NCI-H524 treated with DMSO at 0.1 percent for 48 hours (cell line): ENCODE results near the gene ACAD10.

Source experiments
- DNase-seq: peaks from one replicate; lab custom pipeline; 2025; lab: John Stamatoyannopoulos, UW

Gene ACAD10

GRCh38 chr12:111776836-111777344 is 91.0 kb downstream of the ACAD10 start:
- DNase-seq = no peak

GRCh38 chr12:111777345-111778045 is 91.6 kb downstream of the ACAD10 start:
- DNase-seq = no peak

GRCh38 chr12:111780166-111780565 is 94.3 kb downstream of the ACAD10 start:
- DNase-seq = no peak

GRCh38 chr12:111780615-111781014 is 94.8 kb downstream of the ACAD10 start:
- no peak for DNase-seq

- DNase-seq = no peak
Observed at GRCh38 chr12:111781085-111781658, 95.3 kb downstream of the ACAD10 start.

- DNase-seq = no peak
Observed at GRCh38 chr12:111783046-111783445, 97.2 kb downstream of the ACAD10 start.

GRCh38 chr12:111784953-111785352 is 99.1 kb downstream of the ACAD10 start:
- DNase-seq = no peak

DNA sequence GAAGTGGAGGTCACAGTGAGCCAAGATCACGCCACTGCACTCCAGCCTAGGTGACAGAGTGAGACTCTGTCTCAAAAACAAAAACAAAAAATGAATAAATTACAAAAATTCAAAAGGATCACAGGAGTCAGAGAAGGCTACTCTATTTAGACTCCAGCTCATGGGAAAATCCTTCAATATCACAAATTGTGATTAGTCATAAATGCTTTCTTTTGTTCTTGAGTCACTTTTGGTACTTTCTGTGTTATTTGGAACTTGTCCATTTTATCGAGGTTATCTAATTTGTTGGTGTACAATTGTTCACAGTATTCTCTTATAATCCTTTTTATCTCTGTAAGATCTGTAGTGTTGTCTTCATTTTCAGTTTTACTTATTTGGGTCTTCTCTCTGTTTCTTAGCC is 99.8 kb downstream of the ACAD10 start:
- DNase-seq = no peak

GRCh38 chr12:111788178-111788654 is 102.4 kb downstream of the ACAD10 start:
- no peak for DNase-seq

DNA sequence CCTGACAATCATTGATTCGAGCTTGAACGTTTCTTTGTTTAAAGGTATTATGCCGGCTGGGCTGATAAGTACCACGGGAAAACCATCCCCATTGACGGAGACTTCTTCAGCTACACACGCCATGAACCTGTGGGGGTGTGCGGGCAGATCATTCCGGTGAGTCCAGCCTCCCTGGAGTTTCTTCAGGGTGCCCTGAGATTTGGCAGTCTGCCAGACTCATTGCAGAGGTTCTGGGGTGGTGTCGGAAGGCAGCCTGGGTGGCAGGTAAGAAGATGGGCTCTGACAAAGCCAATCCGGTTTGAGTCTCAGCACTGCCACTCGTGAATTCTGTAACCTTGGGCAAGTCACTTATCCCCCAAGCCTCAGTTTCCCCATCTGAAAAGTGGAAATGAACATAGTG is 103.9 kb downstream of the ACAD10 start:
- DNase-seq = no peak

DNA sequence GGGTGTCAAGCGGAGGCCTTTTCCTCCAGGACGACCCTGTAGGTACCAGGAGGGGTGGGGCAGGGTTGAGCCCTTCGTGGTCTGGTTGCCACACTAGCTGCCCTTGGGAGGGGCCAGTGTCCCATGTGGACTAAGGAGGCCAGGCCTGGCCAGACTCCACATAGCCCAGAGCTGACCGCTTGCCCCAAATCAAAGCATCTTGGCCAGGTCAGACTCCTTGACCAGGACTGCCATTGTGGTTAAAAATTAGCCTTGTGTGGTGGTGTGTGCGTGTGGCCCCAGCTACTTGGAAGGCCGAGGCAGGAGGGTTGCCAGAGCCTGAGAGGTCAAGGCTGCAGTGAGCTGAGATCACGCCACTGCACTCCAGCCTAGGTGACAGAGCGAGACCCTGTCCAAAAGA is 105.7 kb downstream of the ACAD10 start:
- DNase-seq = no peak

- DNase-seq = no peak
Observed at GRCh38 chr12:111792155-111792855, 106.5 kb downstream of the ACAD10 start.

DNA sequence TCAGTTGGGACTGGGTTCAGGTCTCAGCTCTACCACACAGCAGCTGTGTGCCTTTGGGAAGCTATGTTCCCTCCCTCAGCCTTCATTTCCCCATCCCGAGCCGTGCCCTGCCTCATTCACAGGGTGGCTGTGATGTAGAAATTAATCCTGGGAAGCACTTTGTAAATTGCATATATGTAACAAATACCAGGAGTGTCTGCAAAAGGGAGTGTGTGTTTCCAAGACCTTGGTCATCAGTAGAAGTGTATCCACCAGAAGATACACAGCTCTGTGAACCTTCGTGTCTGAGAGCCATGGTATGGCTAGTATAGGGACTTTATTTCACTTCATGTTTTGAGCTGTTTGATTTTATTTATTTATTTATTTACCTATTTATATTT is 107.0 kb downstream of the ACAD10 start:
- DNase-seq = no peak

DNA sequence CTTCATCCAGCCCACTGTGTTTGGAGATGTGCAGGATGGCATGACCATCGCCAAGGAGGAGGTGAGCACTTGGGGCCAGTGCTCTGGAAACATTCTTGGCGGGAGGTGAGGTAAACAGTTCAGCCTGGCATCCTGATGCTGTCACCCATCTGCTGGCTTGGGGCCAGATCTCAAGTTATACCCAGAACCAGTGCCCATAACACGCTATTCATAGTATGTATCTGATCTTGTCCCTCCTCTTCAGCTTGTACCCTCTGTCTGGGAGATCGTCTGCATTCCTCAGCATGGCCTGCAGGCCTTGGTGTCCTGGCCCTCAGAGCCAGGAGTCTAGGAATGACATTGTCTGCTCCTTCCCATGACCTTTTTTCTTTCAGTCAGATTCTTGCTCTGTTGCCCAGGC is 112.3 kb downstream of the ACAD10 start:
- DNase-seq = no peak

DNA sequence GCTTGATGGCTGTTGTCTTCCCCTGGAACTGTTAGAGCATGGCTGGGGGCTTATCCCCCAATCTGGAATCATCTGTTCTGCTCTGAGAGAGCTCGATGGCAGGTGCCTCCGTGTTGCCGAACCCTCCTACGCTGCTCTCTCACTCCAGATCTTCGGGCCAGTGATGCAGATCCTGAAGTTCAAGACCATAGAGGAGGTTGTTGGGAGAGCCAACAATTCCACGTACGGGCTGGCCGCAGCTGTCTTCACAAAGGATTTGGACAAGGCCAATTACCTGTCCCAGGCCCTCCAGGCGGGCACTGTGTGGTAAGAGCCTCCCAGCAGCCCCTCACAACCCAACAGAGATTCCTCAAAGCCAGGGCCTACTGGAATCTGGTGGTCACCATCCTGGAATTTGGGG is 113.9 kb downstream of the ACAD10 start:
- no peak for DNase-seq

GRCh38 chr12:111803038-111803626 is 117.3 kb downstream of the ACAD10 start:
- DNase-seq = no peak

DNA sequence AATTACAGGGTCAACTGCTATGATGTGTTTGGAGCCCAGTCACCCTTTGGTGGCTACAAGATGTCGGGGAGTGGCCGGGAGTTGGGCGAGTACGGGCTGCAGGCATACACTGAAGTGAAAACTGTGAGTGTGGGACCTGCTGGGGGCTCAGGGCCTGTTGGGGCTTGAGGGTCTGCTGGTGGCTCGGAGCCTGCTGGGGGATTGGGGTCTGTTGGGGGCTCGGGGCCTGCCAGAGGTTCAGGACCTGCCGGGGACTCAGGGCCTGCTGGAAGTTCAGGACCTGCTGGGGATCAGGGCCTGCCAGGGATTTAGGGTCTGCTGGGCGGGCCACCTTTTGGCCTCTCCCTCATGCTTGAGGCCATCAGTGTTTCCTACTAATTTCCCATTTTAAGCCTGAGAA is 118.0 kb downstream of the ACAD10 start:
- no peak for DNase-seq

DNA sequence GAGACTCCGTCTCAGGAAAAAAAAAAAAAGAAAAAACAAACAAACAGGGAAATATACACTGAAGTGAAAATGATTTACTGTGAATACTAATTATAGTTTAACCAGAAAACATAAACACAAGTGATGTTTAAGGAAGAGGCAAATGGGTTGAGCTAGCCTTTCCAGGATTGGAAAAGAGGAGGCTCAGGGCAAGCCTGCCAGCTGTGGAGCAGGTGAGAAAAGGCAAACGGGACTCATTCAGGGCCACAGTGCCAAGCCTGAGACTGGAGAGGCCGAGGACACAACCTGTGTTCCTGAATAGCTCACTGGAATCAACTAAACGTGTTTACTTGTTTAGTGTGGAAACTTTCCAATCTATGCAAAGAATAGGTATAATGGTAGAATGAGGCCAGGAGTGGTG is 120.5 kb downstream of the ACAD10 start:
- DNase-seq = no peak
